K562 (cell line): Measurements from ENCODE around the gene COL23A1. TPM values are rescaled to one million over a fixed set of nuclear protein-coding genes. Genes with fewer than 3 reads are reported as not detected.

Experiments used
- MYNN ChIP-seq, 2 experiments: sonication (generic); formaldehyde crosslinking in 1 of 2; IDR thresholded peaks; 2 replicates each; pipeline versions ENCODE4 v1.5.0 to v1.6.1; 2016 to 2020; ENCODE audit warnings: antibody characterized with exemption in 1 of 2, missing genetic modification reagents in 1 of 2
- NFRKB ChIP-seq: fragments of 450-650 bp; IDR thresholded peaks from 2 replicates; pipeline ENCODE4 v1.6.1; 2016; ENCODE audit warnings: low read depth
- POLR2AphosphoS5 ChIP-seq: IDR thresholded peaks from 2 replicates; pipeline ENCODE4 v1.6.1; 2011; ENCODE audit warnings: mild to moderate bottlenecking, low read depth, low read length, moderate library complexity; ENCODE audit not compliant: control insufficient read depth, insufficient read depth
- POLR3A ChIP-seq: IDR thresholded peaks from 2 replicates; pipeline ENCODE4 v1.6.1; 2011; ENCODE audit warnings: borderline replicate concordance, mild to moderate bottlenecking, moderate library complexity; ENCODE audit not compliant: insufficient read length, insufficient read depth; ENCODE audit errors: extremely low read depth
- SREBF1 ChIP-seq: fragments of 150-350 bp; IDR thresholded peaks from 2 replicates; pipeline ENCODE4 v1.6.1; 2014; ENCODE audit warnings: antibody characterized with exemption, low read depth, low read length, borderline replicate concordance
- SRSF1 ChIP-seq: fragments of 200-400 bp; formaldehyde crosslinking; IDR thresholded peaks from 2 replicates; pipeline ENCODE4 v1.6.1; 2017; ENCODE audit warnings: mild to moderate bottlenecking, low read depth, low read length, moderate library complexity
- ZNF232 ChIP-seq: sonication (generic); formaldehyde crosslinking; IDR thresholded peaks from 2 replicates; pipeline ENCODE4 v1.8.0; 2022; ENCODE audit warnings: mild to moderate bottlenecking, missing genetic modification reagents
- ZNF76 ChIP-seq: fragments of 250-450 bp; sonication (Bioruptor Pico); IDR thresholded peaks from 2 replicates; pipeline ENCODE4 v1.4.0; 2020; ENCODE audit warnings: mild to moderate bottlenecking, moderate library complexity, borderline replicate concordance
- polyA plus RNA-seq, 8 experiments: library from polyadenylated mRNA; depleted of rRNA in 4 of 8; stranded (reverse) in 5 of 8; unstranded in 3 of 8; fragments of >200 nt; fragmentation: Nextera tagmentation in 2 of 8; fragmentation: Illumina TruSeq in 1 of 8; extraction: Ambion mirVana in 2 of 8; extraction: Trizol in 1 of 8; gene quantifications; 2 replicates each; pipeline versions ENCODE4 v1.2.1 to v1.2.3, GENCODE V29; 2011 to 2014; ENCODE audit warnings: inconsistent platforms in 1 of 8, missing spikeins in 1 of 8
- total RNA-seq, 7 experiments: library from RNA; depleted of rRNA in 6 of 7; stranded (reverse); fragments of >200 nt in 6 of 7; fragmentation: Illumina TruSeq in 2 of 7; extraction: Trizol in 2 of 7; gene quantifications; 2 replicates each; pipeline versions ENCODE4 v1.2.1 to v1.2.3, GENCODE V29; 2011 to 2021; ENCODE audit warnings: low replicate concordance in 1 of 7
- TF ChIP-seq, protein P1 (sequence below), 2 experiments: fragments of 450-650 bp; formaldehyde crosslinking in 1 of 2; IDR thresholded peaks; 2 replicates each; pipeline versions ENCODE4 v1.4.0 to v1.6.1; 2014 to 2020; ENCODE audit warnings: mild to moderate bottlenecking in 2 of 2, borderline replicate concordance in 1 of 2, low read depth in 1 of 2
- TF ChIP-seq, protein P2 (sequence below): fragments of 250-450 bp; sonication (Bioruptor Pico); IDR thresholded peaks from 2 replicates; pipeline ENCODE4 v1.5.0; 2021
- TF ChIP-seq, protein P3 (sequence below): fragments of 250-450 bp; sonication (Bioruptor Pico); IDR thresholded peaks from 2 replicates; pipeline ENCODE4 v1.5.0; 2020; ENCODE audit warnings: mild to moderate bottlenecking
- TF ChIP-seq, protein P4 (sequence below): IDR thresholded peaks from 2 replicates; pipeline ENCODE4 v1.6.1; 2016; ENCODE audit warnings: missing genetic modification characterization, missing compliant biosample characterization

Gene COL23A1
- total and polyA plus RNA-seq, 9 of the 15 experiments (the other 6 are each of a cell fraction or from before 2014, with no cell fraction given): 0.09 TPM; not detected in 8

DNA sequence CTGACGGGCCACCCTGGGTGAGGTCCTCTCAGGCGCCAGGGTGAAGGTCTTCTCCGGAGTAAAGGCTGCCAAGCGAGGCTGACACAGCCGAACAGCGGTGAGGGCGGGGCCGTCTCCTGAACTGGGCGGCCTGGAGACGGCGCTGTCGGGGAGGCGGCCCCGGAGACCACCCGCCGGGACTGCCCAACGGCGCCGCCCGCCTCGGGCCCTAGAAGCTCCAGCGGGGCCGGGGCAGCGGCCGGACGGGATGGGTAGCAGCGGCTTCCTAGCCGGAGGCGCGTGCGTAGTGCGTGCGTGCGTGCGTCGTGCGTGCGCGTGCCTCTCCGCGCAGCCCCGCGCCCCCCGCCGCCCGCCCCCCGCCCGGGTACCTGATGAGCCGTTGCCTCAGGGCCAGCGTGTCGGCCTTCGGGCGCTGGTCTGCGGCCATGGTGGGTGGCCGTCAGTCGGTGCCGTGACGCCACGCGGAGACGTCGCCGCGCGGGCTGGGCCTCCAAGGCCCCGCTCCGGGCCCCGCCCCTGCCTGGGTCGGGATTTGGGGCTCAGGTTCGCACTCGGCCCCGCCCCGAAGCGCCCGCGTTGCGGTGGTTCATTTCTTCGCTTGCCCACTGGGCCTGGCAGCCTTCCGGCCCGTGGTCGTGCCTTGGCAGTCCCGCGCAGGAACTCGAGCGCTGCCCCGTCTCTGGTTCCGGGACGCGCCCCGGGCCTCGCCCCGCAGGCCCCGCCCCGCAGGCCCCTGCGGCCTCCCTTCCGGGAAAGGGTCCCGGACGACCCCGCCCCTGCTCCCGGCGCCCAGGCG, 357.9 kb downstream of the COL23A1 start, which contains the start of gene PHYKPL (continued):
- no peak for TF ChIP-seq POLR2AphosphoS5
- no peak for TF ChIP-seq POLR3A
- no peak for TF ChIP-seq SRSF1
- TF ChIP-seq ZNF232 (CRISPR knock-in tag): no peak
- TF ChIP-seq, protein P1, sequence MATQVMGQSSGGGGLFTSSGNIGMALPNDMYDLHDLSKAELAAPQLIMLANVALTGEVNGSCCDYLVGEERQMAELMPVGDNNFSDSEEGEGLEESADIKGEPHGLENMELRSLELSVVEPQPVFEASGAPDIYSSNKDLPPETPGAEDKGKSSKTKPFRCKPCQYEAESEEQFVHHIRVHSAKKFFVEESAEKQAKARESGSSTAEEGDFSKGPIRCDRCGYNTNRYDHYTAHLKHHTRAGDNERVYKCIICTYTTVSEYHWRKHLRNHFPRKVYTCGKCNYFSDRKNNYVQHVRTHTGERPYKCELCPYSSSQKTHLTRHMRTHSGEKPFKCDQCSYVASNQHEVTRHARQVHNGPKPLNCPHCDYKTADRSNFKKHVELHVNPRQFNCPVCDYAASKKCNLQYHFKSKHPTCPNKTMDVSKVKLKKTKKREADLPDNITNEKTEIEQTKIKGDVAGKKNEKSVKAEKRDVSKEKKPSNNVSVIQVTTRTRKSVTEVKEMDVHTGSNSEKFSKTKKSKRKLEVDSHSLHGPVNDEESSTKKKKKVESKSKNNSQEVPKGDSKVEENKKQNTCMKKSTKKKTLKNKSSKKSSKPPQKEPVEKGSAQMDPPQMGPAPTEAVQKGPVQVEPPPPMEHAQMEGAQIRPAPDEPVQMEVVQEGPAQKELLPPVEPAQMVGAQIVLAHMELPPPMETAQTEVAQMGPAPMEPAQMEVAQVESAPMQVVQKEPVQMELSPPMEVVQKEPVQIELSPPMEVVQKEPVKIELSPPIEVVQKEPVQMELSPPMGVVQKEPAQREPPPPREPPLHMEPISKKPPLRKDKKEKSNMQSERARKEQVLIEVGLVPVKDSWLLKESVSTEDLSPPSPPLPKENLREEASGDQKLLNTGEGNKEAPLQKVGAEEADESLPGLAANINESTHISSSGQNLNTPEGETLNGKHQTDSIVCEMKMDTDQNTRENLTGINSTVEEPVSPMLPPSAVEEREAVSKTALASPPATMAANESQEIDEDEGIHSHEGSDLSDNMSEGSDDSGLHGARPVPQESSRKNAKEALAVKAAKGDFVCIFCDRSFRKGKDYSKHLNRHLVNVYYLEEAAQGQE (IDR thresholded peaks at IDR 0.05; ENCODE audit: borderline replicate concordance): no peak
- TF ChIP-seq, protein P1 (CRISPR knock-in tag; IDR thresholded peaks at IDR 0.05; ENCODE audit: low read depth): peak; percentile 24; the same call in 1 of the 2 replicates
- TF ChIP-seq, protein P2, sequence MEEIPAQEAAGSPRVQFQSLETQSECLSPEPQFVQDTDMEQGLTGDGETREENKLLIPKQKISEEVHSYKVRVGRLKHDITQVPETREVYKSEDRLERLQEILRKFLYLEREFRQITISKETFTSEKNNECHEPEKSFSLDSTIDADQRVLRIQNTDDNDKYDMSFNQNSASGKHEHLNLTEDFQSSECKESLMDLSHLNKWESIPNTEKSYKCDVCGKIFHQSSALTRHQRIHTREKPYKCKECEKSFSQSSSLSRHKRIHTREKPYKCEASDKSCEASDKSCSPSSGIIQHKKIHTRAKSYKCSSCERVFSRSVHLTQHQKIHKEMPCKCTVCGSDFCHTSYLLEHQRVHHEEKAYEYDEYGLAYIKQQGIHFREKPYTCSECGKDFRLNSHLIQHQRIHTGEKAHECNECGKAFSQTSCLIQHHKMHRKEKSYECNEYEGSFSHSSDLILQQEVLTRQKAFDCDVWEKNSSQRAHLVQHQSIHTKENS (CRISPR knock-in tag): no peak
- no peak for TF ChIP-seq MYNN (IDR thresholded peaks at IDR 0.05)
- no peak for TF ChIP-seq MYNN (CRISPR knock-in tag; IDR thresholded peaks at IDR 0.05)
- TF ChIP-seq SREBF1: no peak
- TF ChIP-seq, protein P3, sequence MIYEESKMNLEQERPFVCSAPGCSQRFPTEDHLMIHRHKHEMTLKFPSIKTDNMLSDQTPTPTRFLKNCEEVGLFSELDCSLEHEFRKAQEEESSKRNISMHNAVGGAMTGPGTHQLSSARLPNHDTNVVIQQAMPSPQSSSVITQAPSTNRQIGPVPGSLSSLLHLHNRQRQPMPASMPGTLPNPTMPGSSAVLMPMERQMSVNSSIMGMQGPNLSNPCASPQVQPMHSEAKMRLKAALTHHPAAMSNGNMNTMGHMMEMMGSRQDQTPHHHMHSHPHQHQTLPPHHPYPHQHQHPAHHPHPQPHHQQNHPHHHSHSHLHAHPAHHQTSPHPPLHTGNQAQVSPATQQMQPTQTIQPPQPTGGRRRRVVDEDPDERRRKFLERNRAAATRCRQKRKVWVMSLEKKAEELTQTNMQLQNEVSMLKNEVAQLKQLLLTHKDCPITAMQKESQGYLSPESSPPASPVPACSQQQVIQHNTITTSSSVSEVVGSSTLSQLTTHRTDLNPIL: no peak
- no peak for TF ChIP-seq ZNF76
- TF ChIP-seq, protein P4, sequence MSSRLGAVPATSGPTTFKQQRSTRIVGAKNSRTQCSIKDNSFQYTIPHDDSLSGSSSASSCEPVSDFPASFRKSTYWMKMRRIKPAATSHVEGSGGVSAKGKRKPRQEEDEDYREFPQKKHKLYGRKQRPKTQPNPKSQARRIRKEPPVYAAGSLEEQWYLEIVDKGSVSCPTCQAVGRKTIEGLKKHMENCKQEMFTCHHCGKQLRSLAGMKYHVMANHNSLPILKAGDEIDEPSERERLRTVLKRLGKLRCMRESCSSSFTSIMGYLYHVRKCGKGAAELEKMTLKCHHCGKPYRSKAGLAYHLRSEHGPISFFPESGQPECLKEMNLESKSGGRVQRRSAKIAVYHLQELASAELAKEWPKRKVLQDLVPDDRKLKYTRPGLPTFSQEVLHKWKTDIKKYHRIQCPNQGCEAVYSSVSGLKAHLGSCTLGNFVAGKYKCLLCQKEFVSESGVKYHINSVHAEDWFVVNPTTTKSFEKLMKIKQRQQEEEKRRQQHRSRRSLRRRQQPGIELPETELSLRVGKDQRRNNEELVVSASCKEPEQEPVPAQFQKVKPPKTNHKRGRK (tag): no peak
- TF ChIP-seq NFRKB: no peak
